ENCODE results near the gene MAU2. TPM values are rescaled to one million over a fixed set of nuclear protein-coding genes. Genes with fewer than 3 reads are reported as not detected.
A peak's percentile ranks its signal among the peaks of the same experiment; 100 is the strongest.

Gene MAU2
- total RNA-seq, 2 donors from 2014 or later, result 52.5 to 106 TPM

DNA sequence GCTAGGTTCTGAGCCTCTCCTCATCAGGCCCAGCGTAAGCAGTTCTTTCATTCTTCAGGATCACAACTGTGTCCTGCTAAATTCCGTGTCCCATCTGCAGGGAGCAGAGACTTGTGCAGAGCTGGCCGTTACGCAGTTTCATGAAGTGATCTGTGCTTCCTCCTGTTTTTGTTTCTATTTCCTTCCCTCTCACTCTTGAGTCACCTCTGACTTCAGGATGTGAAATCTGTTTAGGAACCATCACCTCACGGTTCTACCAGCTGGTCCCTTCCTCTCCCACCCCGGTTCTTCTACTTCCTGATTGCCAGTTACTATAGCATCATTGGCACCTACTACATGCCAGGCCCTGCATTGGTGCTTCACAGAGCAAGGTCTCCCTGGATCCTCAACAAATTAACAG, 8.5 kb downstream of the MAU2 start:
- 69% methylated on average over 6 of the region's 6 CpGs for WGBS
- Histone ChIP-seq H3K27me3 (replicated peaks; ENCODE audit: insufficient read depth) (no peaks in the 10 kb centered on the region), H3K4me1 (replicated peaks) (no peaks in the 10 kb centered on the region), H3K4me3 (no peak overlapping the region), H3K9me3 (no peaks in the 10 kb centered on the region), H3K36me3 (peaks cover 0 to 8% of the 10 kb centered on the region in 2 donors), H3K27ac (no peak overlapping the region)
- no peak for DNase-seq (ENCODE audit: low spot score)
- intact Hi-C loops (cut with DNase I), result no loop called here
- TF ChIP-seq, protein P1, sequence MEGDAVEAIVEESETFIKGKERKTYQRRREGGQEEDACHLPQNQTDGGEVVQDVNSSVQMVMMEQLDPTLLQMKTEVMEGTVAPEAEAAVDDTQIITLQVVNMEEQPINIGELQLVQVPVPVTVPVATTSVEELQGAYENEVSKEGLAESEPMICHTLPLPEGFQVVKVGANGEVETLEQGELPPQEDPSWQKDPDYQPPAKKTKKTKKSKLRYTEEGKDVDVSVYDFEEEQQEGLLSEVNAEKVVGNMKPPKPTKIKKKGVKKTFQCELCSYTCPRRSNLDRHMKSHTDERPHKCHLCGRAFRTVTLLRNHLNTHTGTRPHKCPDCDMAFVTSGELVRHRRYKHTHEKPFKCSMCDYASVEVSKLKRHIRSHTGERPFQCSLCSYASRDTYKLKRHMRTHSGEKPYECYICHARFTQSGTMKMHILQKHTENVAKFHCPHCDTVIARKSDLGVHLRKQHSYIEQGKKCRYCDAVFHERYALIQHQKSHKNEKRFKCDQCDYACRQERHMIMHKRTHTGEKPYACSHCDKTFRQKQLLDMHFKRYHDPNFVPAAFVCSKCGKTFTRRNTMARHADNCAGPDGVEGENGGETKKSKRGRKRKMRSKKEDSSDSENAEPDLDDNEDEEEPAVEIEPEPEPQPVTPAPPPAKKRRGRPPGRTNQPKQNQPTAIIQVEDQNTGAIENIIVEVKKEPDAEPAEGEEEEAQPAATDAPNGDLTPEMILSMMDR (IDR thresholded peaks at IDR 0.05), result no peak
- TF ChIP-seq POLR2AphosphoS5 (IDR thresholded peaks at IDR 0.05), result no peak
- TF ChIP-seq POLR2A (IDR thresholded peaks at IDR 0.05), result no peak

DNA sequence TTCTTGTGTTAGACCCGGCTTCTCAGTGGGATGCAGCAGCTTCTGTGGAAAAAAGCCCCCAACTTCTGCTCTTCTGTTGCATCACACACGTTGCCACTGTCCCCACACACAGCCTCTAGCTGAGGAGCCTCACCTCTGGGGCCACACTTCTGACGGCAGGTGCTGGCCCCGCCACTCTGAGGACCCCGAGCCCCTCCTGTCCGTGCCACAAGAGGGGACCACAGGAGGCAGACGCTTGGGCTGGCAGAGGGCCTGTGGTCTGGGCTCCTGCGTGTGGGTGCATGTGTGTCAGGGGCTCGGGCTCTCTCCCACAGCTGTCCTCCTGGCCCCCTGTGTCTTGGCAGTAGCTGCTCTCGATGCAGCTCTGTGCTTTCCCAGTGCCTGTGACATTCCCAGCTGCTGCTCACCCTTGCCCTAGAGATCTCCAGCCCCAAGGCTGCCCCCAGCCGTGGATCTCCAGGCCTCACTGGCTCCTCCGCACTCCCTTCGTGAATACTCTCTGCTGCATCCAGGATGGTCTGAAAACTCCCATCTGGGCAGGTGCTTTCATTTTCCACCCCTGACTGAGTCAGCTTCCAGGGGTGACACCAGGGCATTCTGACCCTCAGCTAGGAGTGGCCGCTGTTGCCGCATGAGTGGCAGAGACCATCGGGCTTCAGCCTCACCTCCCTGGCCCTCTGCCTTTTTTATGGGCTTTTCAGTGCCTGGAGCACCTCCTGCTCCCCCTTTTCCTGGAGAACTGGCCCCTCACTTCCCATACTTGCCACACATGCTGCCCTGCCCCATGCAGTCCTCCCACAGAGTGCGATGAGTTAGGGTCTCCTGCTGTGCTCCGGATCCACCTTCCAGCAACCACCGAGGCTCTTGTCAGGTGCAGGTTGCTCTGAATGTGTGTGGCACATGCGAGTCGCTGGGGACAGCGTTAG, 13.7 kb downstream of the MAU2 start:
- intact Hi-C loops (cut with DNase I), result no loop called here

DNA sequence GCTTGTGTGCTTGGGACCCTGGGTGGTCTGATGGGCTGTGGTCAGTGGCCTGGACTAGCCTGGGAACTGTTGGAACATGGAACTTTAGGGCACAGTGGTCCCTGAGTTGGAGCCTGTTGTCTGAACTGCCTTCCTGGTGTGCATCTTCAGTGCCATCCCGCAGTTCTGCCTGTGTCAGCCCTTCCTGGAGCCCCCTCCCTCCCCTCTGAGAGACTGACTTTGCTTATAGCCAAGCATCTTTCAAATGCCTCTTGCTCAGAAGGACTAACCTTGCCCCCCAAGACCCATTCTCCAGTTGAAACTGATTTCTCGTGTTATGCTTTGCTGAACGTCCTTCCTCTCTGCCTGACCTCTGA, 14.3 kb downstream of the MAU2 start:
- no peaks in the 10 kb centered on the region for H3K27me3 ChIP-seq (replicated peaks; ENCODE audit: insufficient read depth)
- H3K36me3 ChIP-seq, result peaks cover 0 to 10% of the 10 kb centered on the region in 2 donors
- H3K27ac ChIP-seq, result peak overlapping the region in 1 of 2 donors; percentile 19
- H3K4me1 ChIP-seq (replicated peaks), result peaks cover 5% of the 10 kb centered on the region
- H3K4me3 ChIP-seq, result no peak overlapping the region
- intact Hi-C loops (cut with DNase I), result no loop called here
- WGBS, result 68% methylated on average over 3 of the region's 3 CpGs
- TF ChIP-seq, protein P1 (IDR thresholded peaks at IDR 0.05), result no peak
- no peak for TF ChIP-seq POLR2AphosphoS5 (IDR thresholded peaks at IDR 0.05)
- TF ChIP-seq POLR2A (IDR thresholded peaks at IDR 0.05), result no peak
- H3K9me3 ChIP-seq, result no peaks in the 10 kb centered on the region
- DNase-seq (ENCODE audit: low spot score), result no peak

More for the DNA sequence above, 13.7 kb downstream of the MAU2 start:
- 74% methylated on average over 22 of the region's 22 CpGs for WGBS
- TF ChIP-seq, protein P1 (IDR thresholded peaks at IDR 0.05), result no peak
- TF ChIP-seq POLR2A (IDR thresholded peaks at IDR 0.05) (no peak), POLR2AphosphoS5 (IDR thresholded peaks at IDR 0.05) (no peak)
- H3K9me3 ChIP-seq, result no peaks in the 10 kb centered on the region
- peaks cover 5% of the 10 kb centered on the region for H3K4me1 ChIP-seq (replicated peaks)
- no peak overlapping the region for H3K4me3 ChIP-seq
- DNase-seq (ENCODE audit: low spot score), result no peak
- H3K36me3 ChIP-seq, result peaks cover 0 to 10% of the 10 kb centered on the region in 2 donors
- H3K27me3 ChIP-seq (replicated peaks; ENCODE audit: insufficient read depth), result no peaks in the 10 kb centered on the region
- H3K27ac ChIP-seq, result peak overlapping the region in 1 of 2 donors; percentile 19

DNA sequence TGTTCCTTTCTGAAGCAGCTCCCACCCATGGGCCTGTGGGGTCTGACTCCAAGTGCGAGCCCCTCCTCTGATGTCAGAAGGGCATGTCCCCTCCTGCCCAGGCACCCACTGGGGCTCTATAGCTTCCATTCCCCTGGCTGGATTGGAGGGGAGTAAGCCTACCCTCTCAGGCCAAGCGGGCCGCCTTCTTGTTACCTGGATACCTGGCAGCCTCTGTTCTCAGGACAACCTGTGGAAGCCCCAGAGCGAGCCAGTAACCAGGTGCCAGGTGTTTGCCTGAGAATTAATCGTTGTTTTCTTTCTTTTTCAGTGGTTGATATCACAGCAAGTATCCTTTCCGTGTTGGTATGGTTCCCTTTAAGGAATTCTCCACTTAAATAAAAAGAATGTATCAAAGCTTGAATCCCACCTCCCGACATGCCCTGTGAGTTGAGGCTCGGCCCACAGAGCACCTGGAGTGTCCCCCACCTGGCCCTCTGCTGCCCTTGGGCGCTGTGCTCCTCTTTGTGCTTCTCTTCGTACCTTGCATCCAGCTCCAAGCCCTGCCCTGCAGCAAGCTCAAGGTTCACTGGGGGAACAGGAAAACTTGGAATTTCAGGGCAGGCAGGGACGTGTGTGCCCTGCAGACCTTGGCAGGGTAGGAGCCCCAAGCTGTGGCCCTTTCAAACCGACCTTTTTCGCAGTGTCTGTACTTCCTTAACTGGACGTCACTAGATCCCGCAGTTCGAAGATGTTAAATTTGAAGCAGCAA, 15.0 kb downstream of the MAU2 start:
- Histone ChIP-seq H3K9me3 (no peaks in the 10 kb centered on the region), H3K4me1 (replicated peaks) (peaks cover 5% of the 10 kb centered on the region), H3K27me3 (replicated peaks; ENCODE audit: insufficient read depth) (no peaks in the 10 kb centered on the region), H3K27ac (peak overlapping the region; percentile 19 to 22), H3K4me3 (no peak overlapping the region), H3K36me3 (peaks cover 0 to 10% of the 10 kb centered on the region in 2 donors)
- intact Hi-C loops (cut with DNase I), result no loop called here
- WGBS, result 51% methylated on average over 16 of the region's 16 CpGs
- TF ChIP-seq POLR2AphosphoS5 (IDR thresholded peaks at IDR 0.05), result no peak
- TF ChIP-seq, protein P1 (IDR thresholded peaks at IDR 0.05), result no peak
- TF ChIP-seq POLR2A (IDR thresholded peaks at IDR 0.05), result no peak
- peak; percentile 28 for DNase-seq (ENCODE audit: low spot score)

Data from prostate gland (tissue), 2 donors.